Hepatocyte (in vitro differentiated cells): ENCODE measurements around the gene HOXD10. TPM values are rescaled to one million over a fixed set of nuclear protein-coding genes. Genes with fewer than 3 reads are reported as not detected.

ENCODE experiments used
- DNase-seq: peaks from one replicate; pipeline ENCODE4 v3.0.0-alpha.2; 2016; ENCODE audit warnings: low spot score
- H2AFZ ChIP-seq: fragments of 200-600 bp; sonication (generic); 2 replicates; pipeline ENCODE4 v1.6.0; 2016; ENCODE audit warnings: antibody characterized with exemption, mild to moderate bottlenecking
- H3K27ac ChIP-seq: fragments of 200-600 bp; sonication (generic); 2 replicates; pipeline ENCODE4 v1.5.1; 2016; ENCODE audit warnings: mild to moderate bottlenecking
- H3K27me3 ChIP-seq: fragments of 200-600 bp; sonication (generic); 2 replicates; pipeline ENCODE4 v1.6.1; 2016
- H3K36me3 ChIP-seq: fragments of 200-600 bp; sonication (generic); replicated peaks from 2 replicates; pipeline ENCODE4 v1.5.1; 2016; ENCODE audit warnings: low read depth; ENCODE audit not compliant: insufficient read depth
- H3K4me1 ChIP-seq: fragments of 200-600 bp; sonication (generic); 2 replicates; pipeline ENCODE4 v1.5.1; 2016; ENCODE audit warnings: mild to moderate bottlenecking, moderate library complexity; ENCODE audit not compliant: insufficient read depth
- H3K4me2 ChIP-seq: fragments of 200-600 bp; sonication (generic); 2 replicates; pipeline ENCODE4 v1.6.0; 2016
- H3K4me3 ChIP-seq: fragments of 200-600 bp; sonication (generic); 2 replicates; pipeline ENCODE4 v1.5.1; 2016; ENCODE audit warnings: mild to moderate bottlenecking
- H3K79me2 ChIP-seq: fragments of 200-600 bp; sonication (generic); 2 replicates; pipeline ENCODE4 v1.6.0; 2017; ENCODE audit warnings: mild to moderate bottlenecking
- H3K9me2 ChIP-seq: fragments of 200-600 bp; sonication (generic); replicated peaks from 2 replicates; pipeline ENCODE4 v1.6.0; 2017; ENCODE audit warnings: mild to moderate bottlenecking; ENCODE audit not compliant: insufficient read depth
- H3K9me3 ChIP-seq: fragments of 200-600 bp; sonication (generic); 2 replicates; pipeline ENCODE4 v1.5.1; 2016; ENCODE audit warnings: low read depth, mild to moderate bottlenecking
- H4K20me1 ChIP-seq: fragments of 200-600 bp; sonication (generic); 2 replicates; pipeline ENCODE4 v1.6.0; 2016; ENCODE audit warnings: mild to moderate bottlenecking; ENCODE audit not compliant: insufficient read depth, poor library complexity, severe bottlenecking
- CTCF ChIP-seq: fragments of 200-600 bp; sonication (generic); IDR thresholded peaks from 2 replicates; pipeline ENCODE4 v1.5.1; 2016; ENCODE audit warnings: antibody characterized with exemption, mild to moderate bottlenecking; ENCODE audit not compliant: poor library complexity
- EZH2 ChIP-seq: fragments of 200-600 bp; sonication (generic); IDR thresholded peaks from 2 replicates; pipeline ENCODE4 v1.6.1; 2016; ENCODE audit warnings: antibody characterized with exemption, mild to moderate bottlenecking, borderline replicate concordance
- EZH2phosphoT487 ChIP-seq: fragments of 200-600 bp; sonication (generic); IDR thresholded peaks from one replicate; pipeline ENCODE4 v1.6.1; 2018; ENCODE audit warnings: antibody characterized with exemption, mild to moderate bottlenecking, low read depth, moderate library complexity; ENCODE audit not compliant: unreplicated experiment, severe bottlenecking
- WGBS: methylation state at CpG from one replicate; pipeline ENCODE4 v1.1.6; 2016; ENCODE audit warnings: low lambda C conversion rate; ENCODE audit errors: missing lambda C conversion rate; 5-methylcytosine and 5-hydroxymethylcytosine counted together
- polyA plus RNA-seq: library from polyadenylated mRNA; unstranded; fragments of >200 nt; fragmentation: Nextera tagmentation; extraction: Ambion mirVana; gene quantifications from 2 replicates; pipeline ENCODE4 v1.2.1, GENCODE V29; 2016
- total RNA-seq: library from RNA; depleted of rRNA; stranded (reverse); fragments of >200 nt; gene quantifications from 2 replicates; pipeline ENCODE4 v1.2.3, GENCODE V29; 2014

Gene HOXD10
- total and polyA plus RNA-seq, 2 experiments from 2014 or later: 5.1 to 8.5 TPM

GRCh38 chr2:176126929-176127773 lies 10.6 kb downstream of the HOXD10 start:
- Histone ChIP-seq H3K36me3 (no peaks in the 10 kb centered on the region), H3K9me3 (no peaks in the 10 kb centered on the region), H4K20me1 (no peaks in the 10 kb centered on the region), H3K4me3 (no peak overlapping the region), H3K9me2 (no peaks in the 10 kb centered on the region), H3K79me2 (no peaks in the 10 kb centered on the region), H3K4me2 (no peak overlapping the region), H3K27ac (no peak overlapping the region), H3K27me3 (peaks cover 91% of the 10 kb centered on the region), H3K4me1 (peaks cover 26% of the 10 kb centered on the region), H2AFZ (no peak overlapping the region)
- DNase-seq: peak; percentile 80
- WGBS: 10% methylated on average over 13 of the region's 13 CpGs
- TF ChIP-seq EZH2phosphoT487 (no peak), EZH2 (no peak), CTCF (peak; percentile 93)

GRCh38 chr2:176127774-176128072 lies 11.1 kb downstream of the HOXD10 start:
- peaks cover 91% of the 10 kb centered on the region for H3K27me3 ChIP-seq
- H4K20me1 ChIP-seq: no peaks in the 10 kb centered on the region
- H3K4me3 ChIP-seq: no peak overlapping the region
- no peak overlapping the region for H3K27ac ChIP-seq
- peaks cover 21% of the 10 kb centered on the region for H3K4me1 ChIP-seq
- no peak overlapping the region for H3K4me2 ChIP-seq
- TF ChIP-seq EZH2phosphoT487 (no peak), CTCF (no peak), EZH2 (no peak)
- DNase-seq: no peak
- no peaks in the 10 kb centered on the region for H3K79me2 ChIP-seq
- H3K9me2 ChIP-seq: no peaks in the 10 kb centered on the region
- 48% methylated on average over 4 of the region's 4 CpGs for WGBS
- H3K9me3 ChIP-seq: no peaks in the 10 kb centered on the region
- H2AFZ ChIP-seq: no peak overlapping the region
- no peaks in the 10 kb centered on the region for H3K36me3 ChIP-seq

GRCh38 chr2:176128172-176128981 lies 11.8 kb downstream of the HOXD10 start:
- Histone ChIP-seq H3K4me1 (peaks cover 14% of the 10 kb centered on the region), H3K79me2 (no peaks in the 10 kb centered on the region), H3K9me2 (no peaks in the 10 kb centered on the region), H3K4me2 (peak overlapping the region; percentile 91), H3K36me3 (no peaks in the 10 kb centered on the region), H3K9me3 (no peaks in the 10 kb centered on the region), H3K27me3 (peaks cover 91% of the 10 kb centered on the region), H2AFZ (peak overlapping the region; percentile 55), H4K20me1 (no peaks in the 10 kb centered on the region), H3K27ac (no peak overlapping the region), H3K4me3 (peak overlapping the region; percentile 56)
- DNase-seq: no peak
- 12% methylated on average over 49 of the region's 49 CpGs for WGBS
- TF ChIP-seq EZH2phosphoT487 (no peak), EZH2 (no peak), CTCF (no peak)
